Right lung (tissue), 5 donors: ENCODE measurements around the gene ARHGAP33. TPM values are rescaled to one million over a fixed set of nuclear protein-coding genes. Genes with fewer than 3 reads are reported as not detected.

Experiments used
- DNase-seq, 2 donors: peaks; one replicate each; pipeline ENCODE4 v3.0.0-alpha.2; 2013
- polyA plus RNA-seq, 5 donors: library from polyadenylated mRNA; unstranded; fragments of 120-200 nt; gene quantifications; one replicate each; pipeline versions ENCODE4 v1.2.1 to v1.2.3, GENCODE V29; 2013; ENCODE audit warnings: inconsistent platforms in 1 of 5, low replicate concordance in 1 of 5; ENCODE audit not compliant: insufficient read length in 5 of 5, insufficient read depth in 1 of 5

Gene ARHGAP33
- polyA plus RNA-seq, 5 donors: 21.8 to 40.7 (median 27.3) TPM

- DNase-seq: no peak
Observed at GRCh38 chr19:35776102-35776788, 881 bp downstream of the ARHGAP33 start.

GRCh38 chr19:35777086-35777841 is 1.9 kb downstream of the ARHGAP33 start:
- DNase-seq: peak in 1 of 2 donors; percentile 15

GRCh38 chr19:35777961-35778360 is 2.6 kb downstream of the ARHGAP33 start:
- no peak for DNase-seq

GRCh38 chr19:35779033-35779432 is 3.7 kb downstream of the ARHGAP33 start:
- DNase-seq: no peak

- no peak for DNase-seq
Observed at GRCh38 chr19:35780058-35780457, 4.7 kb downstream of the ARHGAP33 start.

- no peak for DNase-seq
Observed at GRCh38 chr19:35780717-35781116, 5.4 kb downstream of the ARHGAP33 start.

GRCh38 chr19:35781650-35782049 is 6.3 kb downstream of the ARHGAP33 start:
- DNase-seq: no peak

GRCh38 chr19:35782589-35782988 is 7.2 kb downstream of the ARHGAP33 start:
- no peak for DNase-seq

- no peak for DNase-seq
Observed at GRCh38 chr19:35783469-35784434, 8.4 kb downstream of the ARHGAP33 start.

GRCh38 chr19:35784503-35785338 is 9.4 kb downstream of the ARHGAP33 start:
- DNase-seq: no peak

GRCh38 chr19:35785339-35785627 is 9.9 kb downstream of the ARHGAP33 start:
- DNase-seq: no peak

GRCh38 chr19:35786299-35787160 is 11.2 kb downstream of the ARHGAP33 start:
- DNase-seq: no peak

GRCh38 chr19:35787227-35787799 is 11.9 kb downstream of the ARHGAP33 start:
- DNase-seq: no peak

- DNase-seq: no peak
Observed at GRCh38 chr19:35788205-35788960, 13.0 kb downstream of the ARHGAP33 start.

- no peak for DNase-seq
Observed at GRCh38 chr19:35789195-35789977, 14.0 kb downstream of the ARHGAP33 start.

GRCh38 chr19:35789978-35790944 is 14.9 kb downstream of the ARHGAP33 start:
- no peak for DNase-seq
